ENCODE data around the gene C2CD4C. TPM values are rescaled to one million over a fixed set of nuclear protein-coding genes. Genes with fewer than 3 reads are reported as not detected.

C2CD4C gene
- total RNA-seq, 1 experiment from 2014 or later = 0.29 TPM

- no peaks in the 10 kb centered on the region for H3K9me2 ChIP-seq (replicated peaks; ENCODE audit: low read length)
- DNase-seq (no peak), ATAC-seq (no peak)
- no peak overlapping the region for H3K9ac ChIP-seq (ENCODE audit: low read length)
- intact Hi-C loops (cut with micrococcal nuclease) = no loop called here
- no peaks in the 10 kb centered on the region for H3K9me3 ChIP-seq (ENCODE audit: low read length)
- H3K79me2 ChIP-seq (ENCODE audit: low read length) = no peaks in the 10 kb centered on the region
- H2AFZ ChIP-seq (ENCODE audit: low read length) = no peak overlapping the region
- H3K4me2 ChIP-seq (ENCODE audit: low read length) = no peak overlapping the region
- no peak for TF ChIP-seq EZH2 (IDR thresholded peaks at IDR 0.05; ENCODE audit: low read length, unreplicated experiment)
- TF ChIP-seq EZH2phosphoT487 (IDR thresholded peaks at IDR 0.05; ENCODE audit: borderline replicate concordance, low read length) = no peak
- no peak for TF ChIP-seq CTCF (conservative IDR thresholded peaks at IDR 0.05; ENCODE audit: low read depth, low read length)
- H3F3A ChIP-seq (ENCODE audit: low read length, unreplicated experiment) = no peaks in the 10 kb centered on the region
- H3K27ac ChIP-seq (ENCODE audit: low read length) = no peak overlapping the region
- BruUV-seq (replicated peaks) = no TSS peak
- peaks cover 10% of the 10 kb centered on the region; the same call in 1 of the 2 replicates for H3K27me3 ChIP-seq (ENCODE audit: low read length)
- no peak overlapping the region for H3K4me3 ChIP-seq (ENCODE audit: low read length)
- H3K36me3 ChIP-seq (ENCODE audit: low read depth, low read length) = no peaks in the 10 kb centered on the region
- POLR2A ChIA-PET (ENCODE audit: unreplicated experiment) = no interaction called here
- CTCF ChIA-PET = no interaction called here
- no peaks in the 10 kb centered on the region for H4K20me1 ChIP-seq (ENCODE audit: low read length)
- no peaks in the 10 kb centered on the region for H3K4me1 ChIP-seq (ENCODE audit: insufficient read depth, low read length)
Observed at GRCh38 chr19:407511-408440, 1.2 kb downstream of the C2CD4C start.

DNA sequence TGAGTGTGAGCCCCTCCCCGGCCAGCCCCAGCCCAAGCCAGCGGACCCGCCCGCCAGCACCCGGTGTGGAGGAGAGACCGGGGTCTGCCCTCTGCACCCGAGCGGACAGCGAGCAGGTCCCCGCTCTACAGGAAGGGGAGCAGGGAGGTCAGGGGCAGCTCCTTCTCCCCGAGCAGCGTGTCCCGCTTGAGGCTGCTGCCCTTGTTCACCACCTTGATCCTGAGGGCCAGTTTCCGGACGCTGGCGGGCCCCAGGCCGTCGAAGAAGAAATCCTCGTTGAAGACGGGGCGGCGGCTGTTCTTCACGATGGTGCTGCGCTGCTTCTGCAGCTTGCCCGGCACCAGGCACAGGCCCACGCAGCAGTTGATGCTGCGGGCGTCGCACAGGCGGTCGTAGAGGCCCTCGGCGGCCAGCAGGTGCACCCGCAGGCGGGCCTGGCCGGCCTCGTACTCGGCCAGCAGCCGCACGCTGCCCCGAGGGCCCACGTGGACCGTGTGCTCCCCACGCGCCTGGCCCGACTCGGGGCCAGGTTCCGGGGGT lies 1.9 kb downstream of the C2CD4C start:
- CTCF ChIA-PET = no interaction called here
- no peak overlapping the region for H3K27ac ChIP-seq (ENCODE audit: low read length)
- H2AFZ ChIP-seq (ENCODE audit: low read length) = no peak overlapping the region
- no peak for TF ChIP-seq EZH2phosphoT487 (IDR thresholded peaks at IDR 0.05; ENCODE audit: borderline replicate concordance, low read length)
- no peaks in the 10 kb centered on the region for H3K4me1 ChIP-seq (ENCODE audit: insufficient read depth, low read length)
- no peak overlapping the region for H3K9ac ChIP-seq (ENCODE audit: low read length)
- ATAC-seq (no peak), DNase-seq (no peak)
- H3K79me2 ChIP-seq (ENCODE audit: low read length) = no peaks in the 10 kb centered on the region
- no peaks in the 10 kb centered on the region for H4K20me1 ChIP-seq (ENCODE audit: low read length)
- BruUV-seq (replicated peaks) = no TSS peak
- no peaks in the 10 kb centered on the region for H3K9me2 ChIP-seq (replicated peaks; ENCODE audit: low read length)
- peaks cover 10% of the 10 kb centered on the region; the same call in 1 of the 2 replicates for H3K27me3 ChIP-seq (ENCODE audit: low read length)
- POLR2A ChIA-PET (ENCODE audit: unreplicated experiment) = no interaction called here
- H3K9me3 ChIP-seq (ENCODE audit: low read length) = no peaks in the 10 kb centered on the region
- no peak overlapping the region for H3K4me3 ChIP-seq (ENCODE audit: low read length)
- no peak overlapping the region for H3K4me2 ChIP-seq (ENCODE audit: low read length)
- H3F3A ChIP-seq (ENCODE audit: low read length, unreplicated experiment) = no peaks in the 10 kb centered on the region
- intact Hi-C loops (cut with micrococcal nuclease) = no loop called here
- no peaks in the 10 kb centered on the region for H3K36me3 ChIP-seq (ENCODE audit: low read depth, low read length)

GRCh38 chr19:406135-406781 lies 2.7 kb downstream of the C2CD4C start:
- Histone ChIP-seq H3K27ac (ENCODE audit: low read length) (no peak overlapping the region), H3K9ac (ENCODE audit: low read length) (no peak overlapping the region), H3F3A (ENCODE audit: low read length, unreplicated experiment) (no peaks in the 10 kb centered on the region), H2AFZ (ENCODE audit: low read length) (no peak overlapping the region), H3K79me2 (ENCODE audit: low read length) (no peaks in the 10 kb centered on the region), H3K4me1 (ENCODE audit: insufficient read depth, low read length) (no peaks in the 10 kb centered on the region), H3K9me3 (ENCODE audit: low read length) (no peaks in the 10 kb centered on the region), H4K20me1 (ENCODE audit: low read length) (no peaks in the 10 kb centered on the region), H3K4me2 (ENCODE audit: low read length) (no peak overlapping the region), H3K4me3 (ENCODE audit: low read length) (no peak overlapping the region), H3K36me3 (ENCODE audit: low read depth, low read length) (no peaks in the 10 kb centered on the region), H3K27me3 (ENCODE audit: low read length) (peaks cover 10% of the 10 kb centered on the region; the same call in 1 of the 2 replicates), H3K9me2 (replicated peaks; ENCODE audit: low read length) (no peaks in the 10 kb centered on the region)
- DNase-seq = no peak
- intact Hi-C loops (cut with micrococcal nuclease) = no loop called here
- TF ChIP-seq EZH2 (IDR thresholded peaks at IDR 0.05; ENCODE audit: low read length, unreplicated experiment) (no peak), CTCF (conservative IDR thresholded peaks at IDR 0.05; ENCODE audit: low read depth, low read length) (no peak)
- BruUV-seq (replicated peaks) = no TSS peak
- ChIA-PET CTCF (no interaction called here), POLR2A (ENCODE audit: unreplicated experiment) (no interaction called here)
- ATAC-seq = no peak
